Transverse colon (tissue), 4 donors: ENCODE results near the gene PSTPIP1.

Source experiments
- EP300 ChIP-seq: sonication (generic); formaldehyde crosslinking; IDR thresholded peaks from one replicate; pipeline ENCODE4 v1.6.1; 2017; ENCODE audit warnings: antibody characterized with exemption, low read depth
- POLR2A ChIP-seq: fragments of 450-650 bp; IDR thresholded peaks from one replicate; pipeline ENCODE4 v1.6.1; 2016; ENCODE audit warnings: antibody characterized with exemption, mild to moderate bottlenecking, moderate library complexity
- POLR2AphosphoS5 ChIP-seq, 3 donors: sonication (generic); formaldehyde crosslinking; IDR thresholded peaks; one replicate each; pipeline ENCODE4 v1.6.1; 2016; ENCODE audit warnings: antibody characterized with exemption in 3 of 3
- TF ChIP-seq, protein P1 (sequence below), 5 experiments: fragments of 200-600 bp in 3 of 5; fragments of 450-650 bp in 2 of 5; sonication (generic) in 3 of 5; IDR thresholded peaks; 1 replicate in 2 of 5; 2 replicates in 3 of 5; pipeline ENCODE4 v1.5.1; 2016 to 2017; ENCODE audit warnings: antibody characterized with exemption in 5 of 5, inconsistent platforms in 3 of 5, mild to moderate bottlenecking in 2 of 5, moderate library complexity in 1 of 5

DNA sequence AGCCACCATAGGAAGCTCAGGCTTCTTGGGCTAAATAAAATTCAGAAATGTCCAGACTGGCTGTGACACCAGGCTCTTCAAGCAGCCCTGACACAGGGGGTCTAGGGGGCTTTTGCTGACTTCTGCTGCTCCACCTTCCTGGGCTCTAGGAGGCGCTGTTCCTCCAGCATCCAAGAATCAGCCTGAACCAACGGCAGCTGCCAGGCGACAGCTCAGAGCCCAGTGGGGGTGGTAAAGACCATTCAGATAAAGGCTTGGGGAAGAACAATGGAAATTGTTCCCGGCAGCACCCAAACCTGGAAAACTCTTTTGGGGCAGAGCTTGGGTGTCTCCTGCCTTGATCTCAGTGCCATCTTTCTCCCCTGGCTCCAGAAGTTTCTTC, 21.6 kb upstream of the PSTPIP1 start:
- TF ChIP-seq, protein P1, sequence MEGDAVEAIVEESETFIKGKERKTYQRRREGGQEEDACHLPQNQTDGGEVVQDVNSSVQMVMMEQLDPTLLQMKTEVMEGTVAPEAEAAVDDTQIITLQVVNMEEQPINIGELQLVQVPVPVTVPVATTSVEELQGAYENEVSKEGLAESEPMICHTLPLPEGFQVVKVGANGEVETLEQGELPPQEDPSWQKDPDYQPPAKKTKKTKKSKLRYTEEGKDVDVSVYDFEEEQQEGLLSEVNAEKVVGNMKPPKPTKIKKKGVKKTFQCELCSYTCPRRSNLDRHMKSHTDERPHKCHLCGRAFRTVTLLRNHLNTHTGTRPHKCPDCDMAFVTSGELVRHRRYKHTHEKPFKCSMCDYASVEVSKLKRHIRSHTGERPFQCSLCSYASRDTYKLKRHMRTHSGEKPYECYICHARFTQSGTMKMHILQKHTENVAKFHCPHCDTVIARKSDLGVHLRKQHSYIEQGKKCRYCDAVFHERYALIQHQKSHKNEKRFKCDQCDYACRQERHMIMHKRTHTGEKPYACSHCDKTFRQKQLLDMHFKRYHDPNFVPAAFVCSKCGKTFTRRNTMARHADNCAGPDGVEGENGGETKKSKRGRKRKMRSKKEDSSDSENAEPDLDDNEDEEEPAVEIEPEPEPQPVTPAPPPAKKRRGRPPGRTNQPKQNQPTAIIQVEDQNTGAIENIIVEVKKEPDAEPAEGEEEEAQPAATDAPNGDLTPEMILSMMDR (IDR thresholded peaks at IDR 0.05) = peak in 3 of 5 experiments; percentile 8 to 32 (median 25)
- TF ChIP-seq POLR2A (no peak), EP300 (no peak), POLR2AphosphoS5 (IDR thresholded peaks at IDR 0.05) (no peak)
